Neural cell (in vitro differentiated cells): ENCODE data around the gene CPT1A.

Experiments
- CTCF ChIP-seq: fragments of 450-650 bp; IDR thresholded peaks from 2 replicates; pipeline ENCODE4 v1.5.1; 2014; ENCODE audit warnings: antibody characterized with exemption, mild to moderate bottlenecking, moderate library complexity; ENCODE audit not compliant: poor library complexity, severe bottlenecking
- EP300 ChIP-seq: fragments of 450-650 bp; conservative IDR thresholded peaks from 2 replicates; pipeline ENCODE4 v1.6.1; 2014; ENCODE audit warnings: antibody characterized with exemption, mild to moderate bottlenecking, moderate library complexity; ENCODE audit not compliant: poor library complexity, severe bottlenecking
- EZH2 ChIP-seq: fragments of 200-600, 300-800 bp; shearing (Covaris generic), sonication (generic); IDR thresholded peaks from 2 replicates; pipeline ENCODE4 v1.6.1; 2014; ENCODE audit warnings: antibody characterized with exemption, low read length, borderline replicate concordance, mild to moderate bottlenecking; ENCODE audit not compliant: insufficient read depth, poor library complexity, severe bottlenecking
- MXI1 ChIP-seq: fragments of 450-650 bp; conservative IDR thresholded peaks from 2 replicates; pipeline ENCODE4 v1.6.1; 2014; ENCODE audit warnings: antibody characterized with exemption, mild to moderate bottlenecking; ENCODE audit not compliant: poor library complexity, severe bottlenecking
- POLR2AphosphoS5 ChIP-seq: IDR thresholded peaks from 2 replicates; pipeline ENCODE4 v1.6.1; 2012
- REST ChIP-seq: IDR thresholded peaks from 2 replicates; pipeline ENCODE4 v1.6.1; 2012; ENCODE audit warnings: borderline replicate concordance
- SMC3 ChIP-seq: fragments of 450-650 bp; conservative IDR thresholded peaks from 2 replicates; pipeline ENCODE4 v1.6.1; 2014; ENCODE audit warnings: antibody characterized with exemption, mild to moderate bottlenecking, moderate library complexity; ENCODE audit not compliant: poor library complexity
- TAF1 ChIP-seq: IDR thresholded peaks from 2 replicates; pipeline ENCODE4 v1.6.1; 2012; ENCODE audit warnings: low read depth

GRCh38 chr11:68867066-68867465, 25.4 kb upstream of the CPT1A start:
- TF ChIP-seq REST = no peak
- no peak for TF ChIP-seq CTCF
- no peak for TF ChIP-seq EZH2
- no peak for TF ChIP-seq SMC3
- no peak for TF ChIP-seq POLR2AphosphoS5
- no peak for TF ChIP-seq EP300
- no peak for TF ChIP-seq TAF1
- no peak for TF ChIP-seq MXI1
